Hematopoietic multipotent progenitor cell treated with erythropoietin and hydrocortisone succinate and interleukin-3 and kit ligand, for 4 days (in vitro differentiated cells): Measurements from ENCODE around the gene C1QTNF6.

Experiments used
- DNase-seq: peaks from one replicate; pipeline ENCODE4 v3.0.0-alpha.2; 2015

The C1QTNF6 gene

GRCh38 chr22:37223965-37224551, 36.0 kb upstream of the C1QTNF6 start:
- DNase-seq: no peak

- DNase-seq: peak; percentile 52
These were observed 34.5 kb upstream of the C1QTNF6 start for GRCh38 chr22:37222440-37222971.

GRCh38 chr22:37221424-37222333, 33.6 kb upstream of the C1QTNF6 start:
- DNase-seq: no peak

GRCh38 chr22:37220543-37220981, 32.5 kb upstream of the C1QTNF6 start:
- DNase-seq: no peak

GRCh38 chr22:37219533-37219932, 31.5 kb upstream of the C1QTNF6 start:
- no peak for DNase-seq

- DNase-seq: peak; percentile 41
These were observed 30.8 kb upstream of the C1QTNF6 start for GRCh38 chr22:37218771-37219411.

- DNase-seq: no peak
These were observed 30.3 kb upstream of the C1QTNF6 start for GRCh38 chr22:37218399-37218770.

GRCh38 chr22:37215890-37216289, 27.8 kb upstream of the C1QTNF6 start:
- no peak for DNase-seq

- DNase-seq: no peak
These were observed 26.6 kb upstream of the C1QTNF6 start for GRCh38 chr22:37214731-37215030.

- peak; percentile 55 for DNase-seq
These were observed 26.1 kb upstream of the C1QTNF6 start for GRCh38 chr22:37213941-37214730.

- no peak for DNase-seq
These were observed 25.3 kb upstream of the C1QTNF6 start for GRCh38 chr22:37213218-37213855.

- no peak for DNase-seq
These were observed 24.3 kb upstream of the C1QTNF6 start, which contains the start of gene SSTR3 for GRCh38 chr22:37212174-37212906. Gene SSTR3 (minus strand): TSS chr22:37212477. CDS start chr22:37207803, 4,674 bp downstream.

GRCh38 chr22:37211866-37212173, 23.8 kb upstream of the C1QTNF6 start:
- DNase-seq: no peak

GRCh38 chr22:37211075-37211865, 23.2 kb upstream of the C1QTNF6 start:
- DNase-seq: no peak

GRCh38 chr22:37210041-37210803, 22.2 kb upstream of the C1QTNF6 start:
- DNase-seq: no peak

GRCh38 chr22:37209140-37209845, 21.2 kb upstream of the C1QTNF6 start:
- no peak for DNase-seq

GRCh38 chr22:37208401-37209139, 20.5 kb upstream of the C1QTNF6 start:
- DNase-seq: no peak

- DNase-seq: no peak
These were observed 19.9 kb upstream of the C1QTNF6 start for GRCh38 chr22:37207981-37208380.
